Smooth muscle cell (in vitro differentiated cells): ENCODE measurements around the gene SCMH1. TPM values are rescaled to one million over a fixed set of nuclear protein-coding genes. Genes with fewer than 3 reads are reported as not detected.

ENCODE experiments used
- DNase-seq: peaks from one replicate; lab custom pipeline; 2025; ENCODE audit not compliant: unreplicated experiment; lab: John Stamatoyannopoulos, UW
- H2AFZ ChIP-seq: fragments of 200-600 bp; sonication (generic); 2 replicates; pipeline ENCODE4 v1.6.0; 2016; ENCODE audit warnings: antibody characterized with exemption, low read depth, mild to moderate bottlenecking
- H3F3A ChIP-seq: fragments of 200-600 bp; sonication (generic); 2 replicates; pipeline ENCODE4 v1.6.0; 2017; ENCODE audit warnings: antibody characterized with exemption, low read depth
- H3K27ac ChIP-seq: fragments of 200-600 bp; sonication (generic); 2 replicates; pipeline ENCODE4 v1.5.1; 2016; ENCODE audit warnings: low read depth, mild to moderate bottlenecking
- H3K27me3 ChIP-seq: fragments of 200-600 bp; sonication (generic); 2 replicates; pipeline ENCODE4 v1.6.1; 2016; ENCODE audit warnings: low read depth, mild to moderate bottlenecking
- H3K36me3 ChIP-seq: fragments of 200-600 bp; sonication (generic); 2 replicates; pipeline ENCODE4 v1.5.1; 2016; ENCODE audit warnings: low read depth
- H3K4me1 ChIP-seq: fragments of 200-600 bp; sonication (generic); 2 replicates; pipeline ENCODE4 v1.5.1; 2016; ENCODE audit warnings: low read depth
- H3K4me2 ChIP-seq: fragments of 200-600 bp; sonication (generic); 2 replicates; pipeline ENCODE4 v1.6.0; 2016; ENCODE audit warnings: mild to moderate bottlenecking
- H3K4me3 ChIP-seq: fragments of 200-600 bp; sonication (generic); 2 replicates; pipeline ENCODE4 v1.5.1; 2016; ENCODE audit warnings: mild to moderate bottlenecking
- H3K79me2 ChIP-seq: fragments of 200-600 bp; sonication (generic); 2 replicates; pipeline ENCODE4 v1.6.0; 2016; ENCODE audit warnings: low read depth, mild to moderate bottlenecking
- H3K9ac ChIP-seq: fragments of 200-600 bp; sonication (generic); 2 replicates; pipeline ENCODE4 v1.6.0; 2016; ENCODE audit warnings: low read depth
- H3K9me3 ChIP-seq: fragments of 200-600 bp; sonication (generic); replicated peaks from 2 replicates; pipeline ENCODE4 v1.5.1; 2016; ENCODE audit warnings: low read depth
- H4K20me1 ChIP-seq: fragments of 200-600 bp; sonication (generic); 2 replicates; pipeline ENCODE4 v1.6.0; 2016; ENCODE audit warnings: low read depth
- WGBS: methylation state at CpG from one replicate; pipeline ENCODE4 v1.1.7; 2016; ENCODE audit warnings: low lambda C conversion rate; 5-methylcytosine and 5-hydroxymethylcytosine counted together
- polyA plus RNA-seq: library from polyadenylated mRNA; unstranded; fragments of >200 nt; fragmentation: Nextera tagmentation; extraction: Ambion mirVana; gene quantifications from 2 replicates; pipeline ENCODE4 v1.2.1, GENCODE V29; 2016
- total RNA-seq: library from RNA; depleted of rRNA; stranded (reverse); fragments of >200 nt; gene quantifications from 2 replicates; pipeline ENCODE4 v1.2.3, GENCODE V29; 2014
- TF ChIP-seq, protein P1 (sequence below): fragments of 200-600 bp; sonication (generic); IDR thresholded peaks from 2 replicates; pipeline ENCODE4 v1.5.1; 2017; ENCODE audit warnings: borderline replicate concordance, mild to moderate bottlenecking, antibody characterized with exemption; ENCODE audit not compliant: insufficient read depth, poor library complexity, severe bottlenecking

The SCMH1 gene
- total and polyA plus RNA-seq, 2 experiments from 2014 or later: 24.0 to 46.4 TPM

DNA sequence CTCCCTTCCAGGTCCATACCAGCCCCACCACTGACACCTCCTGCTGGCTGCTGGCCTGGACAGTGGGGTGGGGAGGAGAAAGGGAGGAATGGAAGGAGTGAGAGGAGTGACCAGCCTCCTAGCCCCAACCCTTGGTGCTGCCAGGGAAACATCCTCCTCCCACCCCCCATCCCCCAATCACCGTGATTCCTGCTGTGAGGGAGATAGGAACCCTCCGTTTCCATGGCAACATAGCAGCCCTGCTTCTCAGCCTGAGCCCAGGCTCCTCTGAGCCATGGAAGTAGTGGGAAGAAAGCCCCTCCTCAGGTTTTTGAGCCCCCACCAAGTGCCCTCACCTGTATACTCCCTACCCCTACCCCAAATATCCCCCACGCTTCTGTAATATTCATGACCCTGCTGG, 44.4 kb upstream of the SCMH1 start:
- Histone ChIP-seq H4K20me1 (no peaks in the 10 kb centered on the region), H3F3A (no peaks in the 10 kb centered on the region), H3K4me2 (no peak overlapping the region), H2AFZ (no peak overlapping the region), H3K79me2 (no peaks in the 10 kb centered on the region), H3K9me3 (no peaks in the 10 kb centered on the region), H3K27me3 (peaks cover 62% of the 10 kb centered on the region), H3K9ac (no peak overlapping the region), H3K27ac (no peak overlapping the region), H3K4me1 (peaks cover 10% of the 10 kb centered on the region), H3K36me3 (no peaks in the 10 kb centered on the region), H3K4me3 (no peak overlapping the region)
- 16% methylated on average over 3 of the region's 3 CpGs for WGBS
- TF ChIP-seq, protein P1, sequence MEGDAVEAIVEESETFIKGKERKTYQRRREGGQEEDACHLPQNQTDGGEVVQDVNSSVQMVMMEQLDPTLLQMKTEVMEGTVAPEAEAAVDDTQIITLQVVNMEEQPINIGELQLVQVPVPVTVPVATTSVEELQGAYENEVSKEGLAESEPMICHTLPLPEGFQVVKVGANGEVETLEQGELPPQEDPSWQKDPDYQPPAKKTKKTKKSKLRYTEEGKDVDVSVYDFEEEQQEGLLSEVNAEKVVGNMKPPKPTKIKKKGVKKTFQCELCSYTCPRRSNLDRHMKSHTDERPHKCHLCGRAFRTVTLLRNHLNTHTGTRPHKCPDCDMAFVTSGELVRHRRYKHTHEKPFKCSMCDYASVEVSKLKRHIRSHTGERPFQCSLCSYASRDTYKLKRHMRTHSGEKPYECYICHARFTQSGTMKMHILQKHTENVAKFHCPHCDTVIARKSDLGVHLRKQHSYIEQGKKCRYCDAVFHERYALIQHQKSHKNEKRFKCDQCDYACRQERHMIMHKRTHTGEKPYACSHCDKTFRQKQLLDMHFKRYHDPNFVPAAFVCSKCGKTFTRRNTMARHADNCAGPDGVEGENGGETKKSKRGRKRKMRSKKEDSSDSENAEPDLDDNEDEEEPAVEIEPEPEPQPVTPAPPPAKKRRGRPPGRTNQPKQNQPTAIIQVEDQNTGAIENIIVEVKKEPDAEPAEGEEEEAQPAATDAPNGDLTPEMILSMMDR: no peak
- no peak for DNase-seq

DNA sequence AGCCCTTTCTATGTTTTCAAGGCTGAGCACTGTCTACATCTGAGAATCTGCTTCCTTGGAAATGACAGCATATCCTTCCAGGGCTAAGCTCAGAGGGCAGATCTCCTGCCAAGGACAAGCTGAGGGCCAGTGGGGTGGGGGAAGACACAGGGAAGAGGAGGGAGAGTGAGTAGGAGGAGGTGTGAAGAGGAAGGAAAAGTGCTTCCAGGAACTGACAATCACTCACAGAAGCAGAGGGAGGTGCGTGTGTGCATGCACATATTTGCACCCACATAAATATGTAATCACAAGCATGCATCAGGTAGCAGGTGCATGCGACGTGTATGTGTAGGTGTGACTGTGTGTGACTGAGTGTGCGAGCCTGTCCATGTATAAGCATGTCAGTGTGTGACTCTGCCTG, 43.7 kb upstream of the SCMH1 start:
- TF ChIP-seq, protein P1: no peak
- no peak overlapping the region for H3K9ac ChIP-seq
- peaks cover 10% of the 10 kb centered on the region for H3K4me1 ChIP-seq
- H3K27me3 ChIP-seq: peaks cover 61% of the 10 kb centered on the region
- H3K4me3 ChIP-seq: no peak overlapping the region
- H3K36me3 ChIP-seq: no peaks in the 10 kb centered on the region
- H3K79me2 ChIP-seq: no peaks in the 10 kb centered on the region
- WGBS: 91% methylated on average over 4 of the region's 4 CpGs
- DNase-seq: no peak
- no peaks in the 10 kb centered on the region for H3F3A ChIP-seq
- no peak overlapping the region for H3K4me2 ChIP-seq
- H3K9me3 ChIP-seq: no peaks in the 10 kb centered on the region
- no peak overlapping the region for H2AFZ ChIP-seq
- no peak overlapping the region for H3K27ac ChIP-seq
- no peaks in the 10 kb centered on the region for H4K20me1 ChIP-seq

DNA sequence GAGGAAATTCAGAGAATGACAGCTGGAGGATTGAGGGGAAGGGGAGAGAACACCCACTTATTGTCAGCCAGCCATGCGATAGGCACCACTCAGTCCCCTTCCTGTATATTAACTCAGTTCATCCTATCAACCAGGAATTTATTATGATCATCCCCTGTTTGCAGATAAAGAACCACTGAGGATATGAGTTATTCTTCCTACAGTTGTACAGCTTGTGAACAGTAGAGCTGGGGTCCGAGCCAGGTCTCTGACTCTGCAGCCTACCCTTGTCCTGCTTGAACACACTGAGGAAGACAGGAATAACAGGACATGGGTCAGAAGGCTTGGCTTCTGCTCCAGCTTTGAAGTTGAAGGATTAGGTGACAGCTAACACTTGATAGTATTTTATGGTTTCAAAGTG, 42.0 kb upstream of the SCMH1 start:
- Histone ChIP-seq H3K4me1 (peaks cover 10% of the 10 kb centered on the region), H3K27ac (no peak overlapping the region), H3K27me3 (peaks cover 53% of the 10 kb centered on the region), H3K4me2 (no peak overlapping the region), H3K36me3 (no peaks in the 10 kb centered on the region), H2AFZ (no peak overlapping the region), H3K9ac (no peak overlapping the region), H3K4me3 (no peak overlapping the region), H3F3A (no peaks in the 10 kb centered on the region), H3K9me3 (no peaks in the 10 kb centered on the region), H3K79me2 (no peaks in the 10 kb centered on the region), H4K20me1 (no peaks in the 10 kb centered on the region)
- 89% methylated on average over 2 of the region's 2 CpGs for WGBS
- no peak for DNase-seq
- TF ChIP-seq, protein P1: no peak

DNA sequence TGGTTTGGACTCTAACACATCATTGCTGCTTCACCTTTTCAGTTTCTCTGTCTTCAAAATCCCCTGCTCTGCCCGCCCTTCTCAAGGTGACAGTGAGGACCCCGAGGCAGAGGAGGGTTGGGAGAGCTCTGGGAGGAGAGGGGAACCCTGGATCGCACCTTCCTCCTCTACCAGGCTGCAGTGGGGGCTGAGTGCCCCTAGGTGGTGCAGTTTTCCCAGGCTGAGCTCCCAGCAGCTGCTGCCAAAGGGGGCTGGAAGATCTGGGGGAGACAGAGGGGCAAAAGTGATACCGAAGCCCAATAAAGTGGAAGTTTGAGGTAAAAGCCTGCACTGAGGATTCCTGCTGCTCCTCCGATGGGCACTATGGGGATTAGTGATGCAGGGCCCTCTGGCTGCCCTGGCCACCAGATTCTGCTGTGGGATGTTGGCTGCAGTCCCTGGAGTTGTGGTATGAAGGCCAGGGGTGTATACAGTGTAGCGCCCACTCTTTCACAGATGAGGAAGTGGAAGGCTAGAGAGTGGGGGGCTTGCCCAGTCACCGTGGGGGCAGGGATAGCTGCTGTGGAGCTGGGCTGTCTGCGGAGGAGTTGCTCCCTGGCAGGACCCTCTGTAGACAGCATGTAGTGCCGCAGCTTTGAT, 40.7 kb upstream of the SCMH1 start:
- no peaks in the 10 kb centered on the region for H3K36me3 ChIP-seq
- 53% methylated on average over 9 of the region's 9 CpGs for WGBS
- TF ChIP-seq, protein P1: peak; percentile 89
- no peaks in the 10 kb centered on the region for H3F3A ChIP-seq
- no peak overlapping the region for H3K4me3 ChIP-seq
- H3K4me1 ChIP-seq: peaks cover 10% of the 10 kb centered on the region
- H3K9ac ChIP-seq: no peak overlapping the region
- no peak for DNase-seq
- no peaks in the 10 kb centered on the region for H4K20me1 ChIP-seq
- H3K9me3 ChIP-seq: no peaks in the 10 kb centered on the region
- H3K4me2 ChIP-seq: no peak overlapping the region
- H3K27me3 ChIP-seq: peaks cover 41% of the 10 kb centered on the region
- no peak overlapping the region for H3K27ac ChIP-seq
- H3K79me2 ChIP-seq: no peaks in the 10 kb centered on the region
- no peak overlapping the region for H2AFZ ChIP-seq
